HEK293 (cell line): Measurements from ENCODE around the gene ATP10D.

ENCODE experiments used
- CTCF ChIP-seq: fragments of 450-650 bp; formaldehyde crosslinking; IDR thresholded peaks from 2 replicates; pipeline ENCODE4 v1.5.1; 2016; ENCODE audit warnings: missing biosample characterization, missing genetic modification characterization
- FEZF1 ChIP-seq: fragments of 450-650 bp; formaldehyde crosslinking; IDR thresholded peaks from 2 replicates; pipeline ENCODE4 v1.5.1; 2016; ENCODE audit warnings: missing biosample characterization, missing genetic modification characterization
- SETDB1 ChIP-seq: IDR thresholded peaks from one replicate; pipeline ENCODE4 v1.6.1; 2017; ENCODE audit warnings: mild to moderate bottlenecking, low read length, moderate library complexity, mixed read lengths; ENCODE audit not compliant: insufficient read length
- ZNF10 ChIP-seq: fragments of 450-650 bp; formaldehyde crosslinking; IDR thresholded peaks from 2 replicates; pipeline ENCODE4 v1.5.1; 2017; ENCODE audit warnings: missing biosample characterization, missing genetic modification characterization
- ZNF175 ChIP-seq: fragments of 450-650 bp; formaldehyde crosslinking; IDR thresholded peaks from 2 replicates; pipeline ENCODE4 v1.5.1; 2016; ENCODE audit warnings: missing biosample characterization, missing genetic modification characterization
- ZNF423 ChIP-seq: fragments of 450-650 bp; formaldehyde crosslinking; IDR thresholded peaks from 2 replicates; pipeline ENCODE4 v1.5.1; 2016; ENCODE audit warnings: missing biosample characterization, missing genetic modification characterization
- ZNF433 ChIP-seq: fragments of 450-650 bp; formaldehyde crosslinking; IDR thresholded peaks from 2 replicates; pipeline ENCODE4 v1.5.1; 2016; ENCODE audit warnings: missing biosample characterization, missing genetic modification characterization, low read depth
- ZNF530 ChIP-seq: fragments of 450-650 bp; formaldehyde crosslinking; IDR thresholded peaks from 2 replicates; pipeline ENCODE4 v1.5.1; 2016; ENCODE audit warnings: low read depth, missing biosample characterization, missing genetic modification characterization
- ZNF580 ChIP-seq: fragments of 450-650 bp; formaldehyde crosslinking; IDR thresholded peaks from 2 replicates; pipeline ENCODE4 v1.5.1; 2016; ENCODE audit warnings: missing biosample characterization, missing genetic modification characterization
- ZNF791 ChIP-seq: fragments of 450-650 bp; formaldehyde crosslinking; IDR thresholded peaks from 2 replicates; pipeline ENCODE4 v1.5.1; 2016; ENCODE audit warnings: missing biosample characterization, missing genetic modification characterization

GRCh38 chr4:47473141-47473750, 11.8 kb upstream of the ATP10D start:
- no peak for TF ChIP-seq ZNF530 (tag by site-specific recombination)
- TF ChIP-seq FEZF1 (tag by site-specific recombination), result no peak
- TF ChIP-seq ZNF175, result no peak
- TF ChIP-seq ZNF10 (tag by site-specific recombination), result no peak
- no peak for TF ChIP-seq CTCF
- TF ChIP-seq ZNF791 (tag by site-specific recombination), result no peak
- no peak for TF ChIP-seq ZNF423 (tag by site-specific recombination)
- no peak for TF ChIP-seq SETDB1
- TF ChIP-seq ZNF433 (tag by site-specific recombination), result no peak
- TF ChIP-seq ZNF580 (tag by site-specific recombination), result no peak
